ENCODE measurements around the gene ELMO1. TPM values are rescaled to one million over a fixed set of nuclear protein-coding genes. Genes with fewer than 3 reads are reported as not detected.

Gene ELMO1
- total RNA-seq, 1 experiment from 2014 or later, result 8.7 TPM

GRCh38 chr7:36937754-36938563 is 510.7 kb downstream of the ELMO1 start:
- no peak for DNase-seq
- Histone ChIP-seq H3K36me3 (replicated peaks; ENCODE audit: control insufficient read depth, insufficient read depth, low read length) (no peaks in the 10 kb centered on the region; the same call in 1 of the 2 replicates), H3K4me3 (ENCODE audit: insufficient read depth, low read depth, low read length) (no peak overlapping the region), H3K27me3 (ENCODE audit: control insufficient read depth, insufficient read depth, low read length) (no peaks in the 10 kb centered on the region)

DNA sequence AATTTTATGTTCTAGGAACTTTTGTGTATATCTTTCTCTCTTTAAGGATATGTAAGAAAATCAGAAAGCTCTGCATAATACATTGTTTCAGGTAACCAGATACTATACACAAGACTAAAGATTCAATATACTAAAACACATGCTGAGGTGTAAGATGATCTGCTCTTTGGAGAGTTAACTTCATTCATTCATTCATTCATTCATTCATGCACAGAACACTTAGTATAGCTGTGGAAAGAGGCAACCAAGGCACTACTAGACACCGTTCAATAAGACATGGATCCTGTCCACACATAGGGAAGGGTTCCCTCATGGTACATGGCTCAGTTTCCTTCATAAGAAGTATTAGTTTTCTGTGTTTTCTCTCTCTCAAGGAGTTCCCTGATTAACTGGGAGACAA is 516.8 kb downstream of the ELMO1 start:
- DNase-seq, result no peak

DNA sequence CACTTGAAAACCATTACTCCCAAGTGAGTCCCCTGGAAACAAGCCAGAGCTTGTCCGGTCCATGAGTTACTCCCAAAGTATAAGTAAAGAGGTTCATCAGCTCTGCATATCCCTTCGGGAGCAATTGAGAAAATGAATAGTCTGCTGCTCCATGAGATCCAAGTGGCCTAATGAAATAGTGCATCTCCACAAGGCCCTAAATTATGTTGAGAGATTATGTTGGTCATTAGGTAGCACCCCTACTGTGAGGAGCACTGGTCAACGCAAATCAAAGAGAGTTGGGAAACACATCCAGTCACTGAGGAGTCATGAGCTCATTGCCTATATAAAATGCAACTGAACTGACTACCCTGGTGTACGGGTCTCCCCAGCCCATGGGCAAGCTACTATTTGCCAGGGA is 518.9 kb downstream of the ELMO1 start:
- Histone ChIP-seq H3K36me3 (replicated peaks; ENCODE audit: control insufficient read depth, insufficient read depth, low read length) (no peaks in the 10 kb centered on the region), H3K27me3 (ENCODE audit: control insufficient read depth, insufficient read depth, low read length) (no peaks in the 10 kb centered on the region), H3K4me3 (ENCODE audit: insufficient read depth, low read depth, low read length) (no peak overlapping the region)
- DNase-seq, result no peak

More for the DNA sequence above, 516.8 kb downstream of the ELMO1 start:
- no peaks in the 10 kb centered on the region for H3K27me3 ChIP-seq (ENCODE audit: control insufficient read depth, insufficient read depth, low read length)
- no peaks in the 10 kb centered on the region for H3K36me3 ChIP-seq (replicated peaks; ENCODE audit: control insufficient read depth, insufficient read depth, low read length)
- H3K4me3 ChIP-seq (ENCODE audit: insufficient read depth, low read depth, low read length), result no peak overlapping the region

- Histone ChIP-seq H3K36me3 (replicated peaks; ENCODE audit: control insufficient read depth, insufficient read depth, low read length) (no peaks in the 10 kb centered on the region), H3K27me3 (ENCODE audit: control insufficient read depth, insufficient read depth, low read length) (no peaks in the 10 kb centered on the region), H3K4me3 (ENCODE audit: insufficient read depth, low read depth, low read length) (no peak overlapping the region)
- DNase-seq, result no peak
Measured at GRCh38 chr7:36928718-36929117, 519.9 kb downstream of the ELMO1 start.

GRCh38 chr7:36928311-36928710 is 520.4 kb downstream of the ELMO1 start:
- Histone ChIP-seq H3K27me3 (ENCODE audit: control insufficient read depth, insufficient read depth, low read length) (no peaks in the 10 kb centered on the region), H3K36me3 (replicated peaks; ENCODE audit: control insufficient read depth, insufficient read depth, low read length) (no peaks in the 10 kb centered on the region), H3K4me3 (ENCODE audit: insufficient read depth, low read depth, low read length) (no peak overlapping the region)
- DNase-seq, result no peak

- DNase-seq, result no peak
- no peaks in the 10 kb centered on the region for H3K36me3 ChIP-seq (replicated peaks; ENCODE audit: control insufficient read depth, insufficient read depth, low read length)
- H3K27me3 ChIP-seq (ENCODE audit: control insufficient read depth, insufficient read depth, low read length), result no peaks in the 10 kb centered on the region
- H3K4me3 ChIP-seq (ENCODE audit: insufficient read depth, low read depth, low read length), result no peak overlapping the region
Measured at GRCh38 chr7:36925691-36926090, 523.0 kb downstream of the ELMO1 start.

- no peak for DNase-seq
- H3K36me3 ChIP-seq (replicated peaks; ENCODE audit: control insufficient read depth, insufficient read depth, low read length), result no peaks in the 10 kb centered on the region
- no peaks in the 10 kb centered on the region for H3K27me3 ChIP-seq (ENCODE audit: control insufficient read depth, insufficient read depth, low read length)
- no peak overlapping the region for H3K4me3 ChIP-seq (ENCODE audit: insufficient read depth, low read depth, low read length)
Measured at GRCh38 chr7:36925207-36925606, 523.5 kb downstream of the ELMO1 start.

DNA sequence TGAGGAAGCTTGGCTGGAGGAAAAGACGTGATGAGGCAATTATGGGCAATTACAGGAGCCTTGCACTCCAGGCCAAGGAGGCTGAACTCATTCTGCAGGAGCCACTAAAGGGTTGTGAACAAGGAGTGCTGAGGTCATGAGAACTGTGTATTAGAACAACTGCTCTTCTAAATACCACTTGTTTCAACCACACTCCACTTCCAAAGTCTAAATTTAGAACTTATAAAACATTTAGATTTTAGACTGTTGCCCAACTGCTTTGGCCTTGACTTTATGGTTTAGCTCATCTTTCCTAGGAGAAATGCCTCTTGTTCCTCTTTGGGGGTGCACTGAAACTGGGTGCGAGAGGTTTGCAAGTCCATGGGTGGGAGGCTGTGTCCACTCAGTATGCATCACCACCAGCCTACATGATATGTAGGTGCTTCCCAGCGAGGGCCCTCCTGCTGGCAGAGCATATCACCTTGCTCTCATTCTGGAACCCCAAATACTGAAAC is 524.7 kb downstream of the ELMO1 start:
- DNase-seq, result no peak
- Histone ChIP-seq H3K36me3 (replicated peaks; ENCODE audit: control insufficient read depth, insufficient read depth, low read length) (no peaks in the 10 kb centered on the region), H3K27me3 (ENCODE audit: control insufficient read depth, insufficient read depth, low read length) (no peaks in the 10 kb centered on the region), H3K4me3 (ENCODE audit: insufficient read depth, low read depth, low read length) (no peak overlapping the region)

- Histone ChIP-seq H3K4me3 (ENCODE audit: insufficient read depth, low read depth, low read length) (no peak overlapping the region), H3K36me3 (replicated peaks; ENCODE audit: control insufficient read depth, insufficient read depth, low read length) (no peaks in the 10 kb centered on the region), H3K27me3 (ENCODE audit: control insufficient read depth, insufficient read depth, low read length) (no peaks in the 10 kb centered on the region)
- DNase-seq, result no peak
Measured at GRCh38 chr7:36923185-36923584, 525.5 kb downstream of the ELMO1 start.

DNA sequence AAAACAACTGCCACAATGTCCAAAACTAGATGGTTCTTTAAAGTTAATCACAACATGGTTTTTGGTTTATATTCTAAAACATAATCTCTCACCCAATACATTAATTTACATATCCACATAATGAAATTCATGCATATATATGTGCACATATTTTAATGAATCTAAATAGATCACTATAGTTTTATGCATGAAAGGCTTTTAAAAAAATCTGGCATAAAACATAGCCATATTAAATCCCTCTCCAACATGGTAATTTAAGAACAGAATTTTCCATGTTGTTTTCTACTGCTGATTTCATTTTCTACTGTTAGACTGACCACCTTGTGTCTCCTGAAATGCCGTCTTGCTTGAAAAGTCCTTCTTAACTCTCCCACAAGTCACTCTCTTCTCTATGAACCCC is 528.2 kb downstream of the ELMO1 start:
- Histone ChIP-seq H3K4me3 (ENCODE audit: insufficient read depth, low read depth, low read length) (no peak overlapping the region), H3K27me3 (ENCODE audit: control insufficient read depth, insufficient read depth, low read length) (no peaks in the 10 kb centered on the region), H3K36me3 (replicated peaks; ENCODE audit: control insufficient read depth, insufficient read depth, low read length) (no peaks in the 10 kb centered on the region)
- DNase-seq, result no peak

DNA sequence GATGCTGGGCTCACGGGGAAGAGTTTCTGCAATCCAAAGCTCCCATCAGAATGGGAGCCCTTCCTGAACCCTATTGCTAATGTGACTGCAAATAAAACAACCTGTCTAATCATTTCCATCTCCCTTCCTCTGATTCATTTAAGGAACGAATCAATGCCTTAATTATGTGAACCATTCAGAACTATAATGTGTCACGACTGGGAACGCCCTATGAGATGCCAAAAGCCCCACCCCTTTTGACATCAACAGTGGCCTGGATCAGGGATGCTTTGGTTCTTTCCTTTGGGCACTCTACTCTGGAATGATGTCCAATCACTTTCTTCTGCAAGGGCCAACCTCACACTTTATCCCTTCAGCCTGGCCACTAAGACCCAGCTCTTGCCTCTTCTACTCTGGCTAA is 528.9 kb downstream of the ELMO1 start:
- Histone ChIP-seq H3K27me3 (ENCODE audit: control insufficient read depth, insufficient read depth, low read length) (no peaks in the 10 kb centered on the region), H3K4me3 (ENCODE audit: insufficient read depth, low read depth, low read length) (no peak overlapping the region), H3K36me3 (replicated peaks; ENCODE audit: control insufficient read depth, insufficient read depth, low read length) (no peaks in the 10 kb centered on the region)
- DNase-seq, result no peak

DNA sequence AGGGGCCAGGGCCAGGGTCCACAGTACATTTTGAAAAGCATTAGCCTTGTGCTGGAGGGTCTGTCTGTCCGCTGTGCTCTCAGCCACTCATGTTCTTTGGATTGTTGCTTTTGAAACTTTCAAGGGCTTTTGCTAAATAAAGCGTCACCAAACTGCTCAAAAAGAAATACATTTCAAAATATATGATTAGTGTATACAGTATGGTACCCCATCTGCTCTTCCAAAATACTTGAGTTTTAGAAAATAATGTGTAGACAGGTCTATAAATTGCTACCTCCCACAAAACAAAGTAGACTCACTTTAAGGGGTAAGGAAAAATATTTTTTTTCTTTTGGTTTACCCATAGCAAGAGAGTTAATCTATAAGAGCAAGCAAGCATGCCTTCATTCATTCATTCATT is 530.1 kb downstream of the ELMO1 start:
- H3K36me3 ChIP-seq (replicated peaks; ENCODE audit: control insufficient read depth, insufficient read depth, low read length), result no peaks in the 10 kb centered on the region
- no peak overlapping the region for H3K4me3 ChIP-seq (ENCODE audit: insufficient read depth, low read depth, low read length)
- no peaks in the 10 kb centered on the region for H3K27me3 ChIP-seq (ENCODE audit: control insufficient read depth, insufficient read depth, low read length)

GRCh38 chr7:36916619-36917018 is 532.0 kb downstream of the ELMO1 start:
- Histone ChIP-seq H3K36me3 (replicated peaks; ENCODE audit: control insufficient read depth, insufficient read depth, low read length) (no peaks in the 10 kb centered on the region), H3K27me3 (ENCODE audit: control insufficient read depth, insufficient read depth, low read length) (no peaks in the 10 kb centered on the region), H3K4me3 (ENCODE audit: insufficient read depth, low read depth, low read length) (no peak overlapping the region)
- no peak for DNase-seq

More for the DNA sequence above, 530.1 kb downstream of the ELMO1 start:
- no peak for DNase-seq

DNA sequence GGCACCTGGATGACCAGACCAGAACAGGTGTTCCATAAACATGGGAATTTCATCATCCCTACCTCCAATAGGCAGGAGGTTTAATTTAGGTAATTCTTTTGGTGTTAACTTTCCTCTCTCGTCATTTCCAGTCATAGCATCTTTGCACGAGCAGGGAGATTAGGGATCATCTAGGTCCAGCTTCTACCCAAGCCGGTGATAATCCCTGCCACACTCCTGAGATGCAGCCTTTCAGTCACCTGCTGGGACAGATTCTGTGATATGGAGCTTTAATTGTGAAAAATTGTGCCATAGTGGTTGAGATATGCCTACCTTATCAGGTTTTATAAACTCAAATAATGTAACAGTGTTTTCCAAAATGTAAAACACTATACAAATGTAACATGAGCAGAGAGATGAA is 532.5 kb downstream of the ELMO1 start:
- no peaks in the 10 kb centered on the region for H3K36me3 ChIP-seq (replicated peaks; ENCODE audit: control insufficient read depth, insufficient read depth, low read length)
- no peak for DNase-seq
- no peaks in the 10 kb centered on the region for H3K27me3 ChIP-seq (ENCODE audit: control insufficient read depth, insufficient read depth, low read length)
- no peak overlapping the region for H3K4me3 ChIP-seq (ENCODE audit: insufficient read depth, low read depth, low read length)

DNA sequence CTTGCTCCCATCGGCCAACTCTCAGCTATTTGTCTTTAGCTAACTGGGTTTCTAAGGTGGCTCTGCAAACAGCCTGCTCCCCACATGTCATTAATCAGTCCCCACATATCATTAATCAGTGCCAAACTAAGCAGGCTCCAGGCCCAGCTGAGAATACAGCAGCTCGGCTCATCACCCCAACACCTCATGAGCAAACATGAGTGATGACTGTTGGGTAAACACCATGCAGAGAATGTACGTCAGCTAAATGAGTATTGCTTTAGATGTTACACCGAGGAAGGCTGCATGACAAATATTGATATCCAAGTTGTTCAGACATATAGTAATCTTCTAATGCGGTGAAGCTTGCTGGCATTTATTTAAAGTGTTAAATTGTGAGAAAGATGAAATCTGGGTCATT is 536.9 kb downstream of the ELMO1 start:
- no peaks in the 10 kb centered on the region for H3K27me3 ChIP-seq (ENCODE audit: control insufficient read depth, insufficient read depth, low read length)
- H3K4me3 ChIP-seq (ENCODE audit: insufficient read depth, low read depth, low read length), result no peak overlapping the region
- no peak for DNase-seq
- no peaks in the 10 kb centered on the region for H3K36me3 ChIP-seq (replicated peaks; ENCODE audit: control insufficient read depth, insufficient read depth, low read length)

Data from H7 (cell line).